ENCODE measurements around the gene RBFOX1. TPM values are rescaled to one million over a fixed set of nuclear protein-coding genes. Genes with fewer than 3 reads are reported as not detected.

The RBFOX1 gene
- total and polyA plus RNA-seq, 4 donors: 0.25 TPM; not detected in 3

GRCh38 chr16:7650431-7650830 lies 317.8 kb downstream of the RBFOX1 start:
- DNase-seq (no peak), ATAC-seq (ENCODE audit: low FRiP score) (no peak)
- H3K36me3 ChIP-seq (ENCODE audit: control insufficient read depth in 1 of 2, insufficient read depth in 2 of 2, low read length in 1 of 2): no peaks in the 10 kb centered on the region
- H3K4me1 ChIP-seq (ENCODE audit: control insufficient read depth in 1 of 2, insufficient read depth in 2 of 2, low read length in 2 of 2): no peaks in the 10 kb centered on the region
- intact Hi-C loops (cut with DNase I): no loop called here
- no peaks in the 10 kb centered on the region for H3K9me3 ChIP-seq (ENCODE audit: control insufficient read depth, low read length)
- no peak overlapping the region for H3K4me3 ChIP-seq (ENCODE audit: low read length in 2 of 2)
- H3K27me3 ChIP-seq (ENCODE audit: control insufficient read depth in 1 of 2, insufficient read depth in 2 of 2, low read length in 1 of 2): no peaks in the 10 kb centered on the region
- WGBS, 2 donors: 67 to 80% methylated on average over 4 of the region's 4 CpGs
- no peak overlapping the region for H3K27ac ChIP-seq (ENCODE audit: low read depth in 1 of 2, low read length in 2 of 2)

- no peak overlapping the region for H3K4me3 ChIP-seq (ENCODE audit: low read length in 2 of 2)
- no peaks in the 10 kb centered on the region for H3K9me3 ChIP-seq (ENCODE audit: control insufficient read depth, low read length)
- 80 to 83% methylated on average over 9 of the region's 9 CpGs for WGBS, 2 donors
- intact Hi-C loops (cut with DNase I): no loop called here
- no peaks in the 10 kb centered on the region for H3K36me3 ChIP-seq (ENCODE audit: control insufficient read depth in 1 of 2, insufficient read depth in 2 of 2, low read length in 1 of 2)
- DNase-seq: no peak
- no peak overlapping the region for H3K27ac ChIP-seq (ENCODE audit: low read depth in 1 of 2, low read length in 2 of 2)
- no peaks in the 10 kb centered on the region for H3K4me1 ChIP-seq (ENCODE audit: control insufficient read depth in 1 of 2, insufficient read depth in 2 of 2, low read length in 2 of 2)
- H3K27me3 ChIP-seq (ENCODE audit: control insufficient read depth in 1 of 2, insufficient read depth in 2 of 2, low read length in 1 of 2): no peaks in the 10 kb centered on the region
- ATAC-seq (ENCODE audit: low FRiP score): no peak
Measured at GRCh38 chr16:7651803-7652570, 319.3 kb downstream of the RBFOX1 start.

- no peaks in the 10 kb centered on the region for H3K36me3 ChIP-seq (ENCODE audit: control insufficient read depth in 1 of 2, insufficient read depth in 2 of 2, low read length in 1 of 2)
- no peak overlapping the region for H3K27ac ChIP-seq (ENCODE audit: low read depth in 1 of 2, low read length in 2 of 2)
- 78 to 79% methylated on average over 30 to 32 of the region's 32 CpGs for WGBS, 2 donors
- no peak overlapping the region for H3K4me3 ChIP-seq (ENCODE audit: low read length in 2 of 2)
- H3K27me3 ChIP-seq (ENCODE audit: control insufficient read depth in 1 of 2, insufficient read depth in 2 of 2, low read length in 1 of 2): no peaks in the 10 kb centered on the region
- intact Hi-C loops (cut with DNase I): no loop called here
- no peaks in the 10 kb centered on the region for H3K4me1 ChIP-seq (ENCODE audit: control insufficient read depth in 1 of 2, insufficient read depth in 2 of 2, low read length in 2 of 2)
- H3K9me3 ChIP-seq (ENCODE audit: control insufficient read depth, low read length): no peaks in the 10 kb centered on the region
- no peak for ATAC-seq (ENCODE audit: low FRiP score)
- no peak for DNase-seq
Measured at GRCh38 chr16:7653746-7654461, 321.3 kb downstream of the RBFOX1 start.

- intact Hi-C loops (cut with DNase I): no loop called here
- no peak for DNase-seq
- no peaks in the 10 kb centered on the region for H3K9me3 ChIP-seq (ENCODE audit: control insufficient read depth, low read length)
- no peak overlapping the region for H3K4me3 ChIP-seq (ENCODE audit: low read length in 2 of 2)
- H3K27me3 ChIP-seq (ENCODE audit: control insufficient read depth in 1 of 2, insufficient read depth in 2 of 2, low read length in 1 of 2): no peaks in the 10 kb centered on the region
- ATAC-seq (ENCODE audit: low FRiP score): no peak
- H3K27ac ChIP-seq (ENCODE audit: low read depth in 1 of 2, low read length in 2 of 2): no peak overlapping the region
- WGBS, 2 donors: 80 to 83% methylated on average over 4 of the region's 4 CpGs
- no peaks in the 10 kb centered on the region for H3K4me1 ChIP-seq (ENCODE audit: control insufficient read depth in 1 of 2, insufficient read depth in 2 of 2, low read length in 2 of 2)
- H3K36me3 ChIP-seq (ENCODE audit: control insufficient read depth in 1 of 2, insufficient read depth in 2 of 2, low read length in 1 of 2): no peaks in the 10 kb centered on the region
Measured at GRCh38 chr16:7675628-7676027, 343.0 kb downstream of the RBFOX1 start.

GRCh38 chr16:7680296-7680695 lies 347.7 kb downstream of the RBFOX1 start:
- Histone ChIP-seq H3K9me3 (ENCODE audit: control insufficient read depth, low read length) (no peaks in the 10 kb centered on the region), H3K27ac (ENCODE audit: low read depth in 1 of 2, low read length in 2 of 2) (no peak overlapping the region), H3K27me3 (ENCODE audit: control insufficient read depth in 1 of 2, insufficient read depth in 2 of 2, low read length in 1 of 2) (no peaks in the 10 kb centered on the region), H3K36me3 (ENCODE audit: control insufficient read depth in 1 of 2, insufficient read depth in 2 of 2, low read length in 1 of 2) (no peaks in the 10 kb centered on the region), H3K4me3 (ENCODE audit: low read length in 2 of 2) (no peak overlapping the region), H3K4me1 (ENCODE audit: control insufficient read depth in 1 of 2, insufficient read depth in 2 of 2, low read length in 2 of 2) (no peaks in the 10 kb centered on the region)
- no peak for ATAC-seq (ENCODE audit: low FRiP score)
- 67 to 70% methylated on average over 4 of the region's 4 CpGs for WGBS, 2 donors
- DNase-seq: no peak
- intact Hi-C loops (cut with DNase I): no loop called here

GRCh38 chr16:7688811-7689210 lies 356.2 kb downstream of the RBFOX1 start:
- Histone ChIP-seq H3K27me3 (ENCODE audit: control insufficient read depth in 1 of 2, insufficient read depth in 2 of 2, low read length in 1 of 2) (no peaks in the 10 kb centered on the region), H3K4me3 (ENCODE audit: low read length in 2 of 2) (no peak overlapping the region), H3K27ac (ENCODE audit: low read depth in 1 of 2, low read length in 2 of 2) (no peak overlapping the region), H3K36me3 (ENCODE audit: control insufficient read depth in 1 of 2, insufficient read depth in 2 of 2, low read length in 1 of 2) (no peaks in the 10 kb centered on the region), H3K4me1 (ENCODE audit: control insufficient read depth in 1 of 2, insufficient read depth in 2 of 2, low read length in 2 of 2) (no peaks in the 10 kb centered on the region), H3K9me3 (ENCODE audit: control insufficient read depth, low read length) (no peaks in the 10 kb centered on the region)
- ATAC-seq (ENCODE audit: low FRiP score) (no peak), DNase-seq (no peak)
- 64 to 66% methylated on average over 5 of the region's 5 CpGs for WGBS, 2 donors
- intact Hi-C loops (cut with DNase I): no loop called here

GRCh38 chr16:7689234-7689633 lies 356.6 kb downstream of the RBFOX1 start:
- H3K9me3 ChIP-seq (ENCODE audit: control insufficient read depth, low read length): no peaks in the 10 kb centered on the region
- WGBS, 2 donors: 77 to 79% methylated on average over 1 of the region's 1 CpG
- no peak for ATAC-seq (ENCODE audit: low FRiP score)

GRCh38 chr16:7691533-7691932 lies 358.9 kb downstream of the RBFOX1 start:
- no peak overlapping the region for H3K4me3 ChIP-seq (ENCODE audit: low read length in 2 of 2)
- H3K4me1 ChIP-seq (ENCODE audit: control insufficient read depth in 1 of 2, insufficient read depth in 2 of 2, low read length in 2 of 2): no peaks in the 10 kb centered on the region
- WGBS, 2 donors: 80 to 83% methylated on average over 4 of the region's 4 CpGs
- no peaks in the 10 kb centered on the region for H3K36me3 ChIP-seq (ENCODE audit: control insufficient read depth in 1 of 2, insufficient read depth in 2 of 2, low read length in 1 of 2)
- H3K27me3 ChIP-seq (ENCODE audit: control insufficient read depth in 1 of 2, insufficient read depth in 2 of 2, low read length in 1 of 2): no peaks in the 10 kb centered on the region
- H3K27ac ChIP-seq (ENCODE audit: low read depth in 1 of 2, low read length in 2 of 2): no peak overlapping the region
- intact Hi-C loops (cut with DNase I): no loop called here
- no peaks in the 10 kb centered on the region for H3K9me3 ChIP-seq (ENCODE audit: control insufficient read depth, low read length)
- DNase-seq (no peak), ATAC-seq (ENCODE audit: low FRiP score) (no peak)

More at GRCh38 chr16:7689234-7689633, 356.6 kb downstream of the RBFOX1 start:
- Histone ChIP-seq H3K36me3 (ENCODE audit: control insufficient read depth in 1 of 2, insufficient read depth in 2 of 2, low read length in 1 of 2) (no peaks in the 10 kb centered on the region), H3K27me3 (ENCODE audit: control insufficient read depth in 1 of 2, insufficient read depth in 2 of 2, low read length in 1 of 2) (no peaks in the 10 kb centered on the region), H3K27ac (ENCODE audit: low read depth in 1 of 2, low read length in 2 of 2) (no peak overlapping the region), H3K4me3 (ENCODE audit: low read length in 2 of 2) (no peak overlapping the region), H3K4me1 (ENCODE audit: control insufficient read depth in 1 of 2, insufficient read depth in 2 of 2, low read length in 2 of 2) (no peaks in the 10 kb centered on the region)
- DNase-seq: no peak
- intact Hi-C loops (cut with DNase I): no loop called here

- intact Hi-C loops (cut with DNase I): no loop called here
- Histone ChIP-seq H3K27ac (ENCODE audit: low read depth in 1 of 2, low read length in 2 of 2) (no peak overlapping the region), H3K4me3 (ENCODE audit: low read length in 2 of 2) (no peak overlapping the region), H3K36me3 (ENCODE audit: control insufficient read depth in 1 of 2, insufficient read depth in 2 of 2, low read length in 1 of 2) (no peaks in the 10 kb centered on the region), H3K27me3 (ENCODE audit: control insufficient read depth in 1 of 2, insufficient read depth in 2 of 2, low read length in 1 of 2) (no peaks in the 10 kb centered on the region), H3K9me3 (ENCODE audit: control insufficient read depth, low read length) (peaks cover 2% of the 10 kb centered on the region), H3K4me1 (ENCODE audit: control insufficient read depth in 1 of 2, insufficient read depth in 2 of 2, low read length in 2 of 2) (no peaks in the 10 kb centered on the region)
- 80 to 87% methylated on average over 3 of the region's 3 CpGs for WGBS, 2 donors
- DNase-seq: no peak
- ATAC-seq (ENCODE audit: low FRiP score): no peak
Measured at GRCh38 chr16:7703672-7704071, 371.0 kb downstream of the RBFOX1 start.

Measured in aorta (tissue), 5 donors.